ENCODE results near the gene KRT36. TPM values are rescaled to one million over a fixed set of nuclear protein-coding genes. Genes with fewer than 3 reads are reported as not detected.

The KRT36 gene
- total RNA-seq, 4 donors from 2014 or later: not detected

DNA sequence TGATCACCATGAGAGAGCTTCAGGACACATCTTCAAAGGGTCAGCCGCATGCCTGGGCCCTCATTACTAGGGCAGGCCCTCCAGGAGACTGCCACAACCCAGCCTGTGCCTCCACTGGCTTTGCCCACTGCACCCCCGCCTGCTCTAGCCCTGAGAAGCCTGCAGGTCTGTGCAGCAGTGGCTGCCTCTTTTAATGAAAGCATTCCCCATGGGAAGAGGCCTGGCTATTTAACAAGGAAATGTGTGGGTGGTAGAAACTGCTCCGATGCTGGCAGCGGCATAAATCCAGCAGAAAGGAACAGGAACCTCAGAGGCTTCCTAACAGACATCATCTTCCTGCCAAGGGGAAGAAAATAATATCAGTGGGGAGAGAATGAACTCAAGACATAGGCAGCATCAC is 22.1 kb downstream of the KRT36 start:
- TF ChIP-seq, protein P1, sequence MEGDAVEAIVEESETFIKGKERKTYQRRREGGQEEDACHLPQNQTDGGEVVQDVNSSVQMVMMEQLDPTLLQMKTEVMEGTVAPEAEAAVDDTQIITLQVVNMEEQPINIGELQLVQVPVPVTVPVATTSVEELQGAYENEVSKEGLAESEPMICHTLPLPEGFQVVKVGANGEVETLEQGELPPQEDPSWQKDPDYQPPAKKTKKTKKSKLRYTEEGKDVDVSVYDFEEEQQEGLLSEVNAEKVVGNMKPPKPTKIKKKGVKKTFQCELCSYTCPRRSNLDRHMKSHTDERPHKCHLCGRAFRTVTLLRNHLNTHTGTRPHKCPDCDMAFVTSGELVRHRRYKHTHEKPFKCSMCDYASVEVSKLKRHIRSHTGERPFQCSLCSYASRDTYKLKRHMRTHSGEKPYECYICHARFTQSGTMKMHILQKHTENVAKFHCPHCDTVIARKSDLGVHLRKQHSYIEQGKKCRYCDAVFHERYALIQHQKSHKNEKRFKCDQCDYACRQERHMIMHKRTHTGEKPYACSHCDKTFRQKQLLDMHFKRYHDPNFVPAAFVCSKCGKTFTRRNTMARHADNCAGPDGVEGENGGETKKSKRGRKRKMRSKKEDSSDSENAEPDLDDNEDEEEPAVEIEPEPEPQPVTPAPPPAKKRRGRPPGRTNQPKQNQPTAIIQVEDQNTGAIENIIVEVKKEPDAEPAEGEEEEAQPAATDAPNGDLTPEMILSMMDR (IDR thresholded peaks at IDR 0.05; ENCODE audit: low read depth): no peak

DNA sequence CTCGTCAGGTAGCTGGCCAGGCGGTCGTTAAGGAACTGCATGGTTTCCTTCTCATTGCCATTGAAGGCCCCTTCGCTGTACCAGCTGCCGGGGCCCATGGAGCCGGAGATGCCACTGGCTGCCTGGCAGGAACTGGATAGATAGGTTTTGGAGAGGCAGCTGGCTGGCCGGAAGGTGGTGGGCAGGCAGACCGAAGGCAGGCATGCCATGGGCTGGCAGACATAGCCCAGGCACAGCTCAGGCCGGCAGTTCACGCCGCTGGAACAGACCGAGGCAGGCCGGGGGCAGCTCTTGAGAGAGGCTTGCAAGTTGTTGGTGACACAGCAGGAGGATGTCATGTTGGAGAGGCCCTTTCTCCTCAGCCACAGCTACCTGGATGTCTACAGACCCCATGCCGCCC is 22.7 kb downstream of the KRT36 start, which contains the start of gene KRT32:
Gene KRT32, minus strand, starts transcription at position 399 of the 400 bp plus-strand sequence. Its CDS starts 61 bp downstream, at position 338.
- TF ChIP-seq, protein P1 (IDR thresholded peaks at IDR 0.05; ENCODE audit: low read depth): no peak

DNA sequence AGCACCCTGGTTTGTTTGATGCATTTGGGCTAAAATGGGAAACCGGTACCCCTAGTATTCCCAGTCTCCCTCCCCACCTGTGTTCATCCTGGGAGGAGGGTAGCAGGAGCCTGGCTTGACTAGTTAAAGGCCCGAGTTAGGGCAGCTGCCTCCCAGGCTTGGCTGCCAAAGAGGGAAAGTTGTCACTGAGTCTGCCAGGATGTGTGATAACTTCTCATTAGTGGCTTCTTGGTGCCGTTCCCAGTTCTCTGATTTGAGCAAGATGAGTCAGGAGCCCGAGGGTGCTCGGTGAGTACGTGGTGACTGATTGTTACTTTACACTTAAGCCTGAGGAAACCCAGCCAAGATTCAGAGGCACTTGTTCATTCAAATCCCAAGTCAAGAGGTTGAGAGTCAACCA is 25.0 kb downstream of the KRT36 start:
- TF ChIP-seq, protein P1 (IDR thresholded peaks at IDR 0.05; ENCODE audit: low read depth): no peak

DNA sequence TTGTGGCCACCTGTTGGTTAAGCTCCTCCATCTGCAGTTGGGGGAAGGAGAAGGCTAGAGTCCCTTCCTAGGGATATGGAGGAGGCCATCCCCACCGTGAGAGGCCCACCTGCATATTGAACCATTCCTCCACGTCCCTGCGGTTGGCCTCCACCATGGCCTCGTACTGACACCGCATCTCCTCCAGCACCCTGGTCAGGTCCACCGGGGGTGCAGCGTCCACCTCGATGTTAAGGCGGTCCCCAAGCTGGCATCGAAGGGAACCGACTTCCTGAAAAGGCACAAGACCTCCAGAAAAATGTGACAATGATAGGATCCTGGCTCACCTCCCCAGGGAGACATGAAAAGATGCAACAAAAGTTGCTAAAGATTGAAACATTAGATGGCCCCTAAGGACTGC is 25.5 kb downstream of the KRT36 start:
- TF ChIP-seq, protein P1 (IDR thresholded peaks at IDR 0.05; ENCODE audit: low read depth): no peak

DNA sequence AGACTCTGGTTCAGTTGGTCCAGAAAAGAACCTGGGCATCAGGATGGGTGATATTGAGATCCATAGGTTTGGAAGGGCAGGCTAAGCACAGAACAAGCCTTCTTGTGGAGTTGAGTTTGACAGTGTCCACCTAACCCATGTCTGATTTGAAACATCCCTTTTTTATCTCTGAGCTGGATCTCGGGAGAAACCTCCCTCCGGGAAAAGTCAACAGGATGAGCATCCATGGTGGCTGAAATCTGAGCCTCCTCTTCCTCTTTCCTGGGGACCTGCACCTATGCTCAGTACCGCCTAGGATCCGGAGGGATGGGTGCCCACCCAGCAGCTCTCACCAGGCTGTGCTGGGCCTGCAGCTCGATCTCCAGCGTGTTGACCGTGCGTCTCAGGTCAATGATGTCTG is 26.0 kb downstream of the KRT36 start:
- TF ChIP-seq, protein P1 (IDR thresholded peaks at IDR 0.05; ENCODE audit: low read depth): no peak

DNA sequence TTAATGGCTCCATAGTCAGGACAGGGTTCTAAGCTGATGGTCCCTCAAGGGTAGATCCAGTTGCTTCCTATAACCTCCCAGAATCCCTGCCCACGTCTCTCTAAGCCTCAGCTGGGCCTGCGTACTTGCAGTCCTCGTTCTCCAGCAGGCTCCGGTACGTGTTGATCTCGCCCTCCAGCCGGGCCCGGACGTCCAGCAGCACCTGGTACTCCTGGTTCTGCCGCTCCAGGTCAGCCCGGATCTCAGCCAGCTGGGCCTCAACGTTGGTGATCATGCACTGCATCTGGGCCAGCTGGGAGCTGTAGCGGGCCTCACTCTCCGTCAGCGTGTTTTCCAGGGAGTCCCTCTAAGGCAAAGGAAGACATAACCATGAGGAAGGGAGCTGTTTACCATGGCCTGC is 27.0 kb downstream of the KRT36 start:
- TF ChIP-seq, protein P1 (IDR thresholded peaks at IDR 0.05; ENCODE audit: low read depth): no peak

DNA sequence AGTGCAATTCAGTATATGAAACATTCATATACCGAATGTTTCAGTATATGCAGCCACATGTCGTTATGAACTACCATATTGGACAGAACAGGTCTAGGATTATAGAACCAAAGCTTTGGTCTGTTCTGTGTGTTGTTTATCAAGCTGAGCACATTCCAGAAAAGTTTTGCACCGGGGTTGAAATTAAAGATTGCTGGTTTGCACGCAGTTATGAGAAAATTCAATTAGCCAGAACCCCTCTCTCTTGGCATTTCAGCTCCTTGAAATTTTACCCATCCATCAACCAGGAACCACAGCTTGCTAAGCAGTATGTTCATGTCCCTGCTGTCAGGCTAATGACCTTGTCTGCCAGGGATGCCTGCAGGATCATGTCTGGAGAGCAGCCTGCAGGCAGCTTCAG is 32.0 kb downstream of the KRT36 start:
- TF ChIP-seq, protein P1 (IDR thresholded peaks at IDR 0.05; ENCODE audit: low read depth): no peak
